H9 (cell line): ENCODE results near the gene SPC24. TPM values are rescaled to one million over a fixed set of nuclear protein-coding genes. Genes with fewer than 3 reads are reported as not detected.

ENCODE experiments used
- DNase-seq: peaks from one replicate; pipeline ENCODE4 v3.0.0-alpha.2; 2017
- H2AFZ ChIP-seq: one replicate; pipeline ENCODE4 v1.6.1; 2013; ENCODE audit warnings: mild to moderate bottlenecking, low read length, control low read depth, moderate library complexity
- H2AK5ac ChIP-seq: 2 replicates; pipeline ENCODE4 v1.6.1; 2013; ENCODE audit warnings: low read length, control low read depth, mixed read lengths; ENCODE audit not compliant: insufficient read length
- H2BK120ac ChIP-seq: one replicate; pipeline ENCODE4 v1.6.1; 2013; ENCODE audit warnings: low read depth, mild to moderate bottlenecking, low read length, control low read depth, inconsistent platforms; ENCODE audit not compliant: poor library complexity, severe bottlenecking
- H2BK12ac ChIP-seq: 2 replicates; pipeline ENCODE4 v1.6.1; 2013; ENCODE audit warnings: low read length, control low read depth, mixed read lengths, low read depth; ENCODE audit not compliant: insufficient read length
- H2BK15ac ChIP-seq: 2 replicates; pipeline ENCODE4 v1.6.1; 2013; ENCODE audit warnings: low read depth, low read length, control low read depth
- H2BK20ac ChIP-seq: one replicate; pipeline ENCODE4 v1.6.1; 2013; ENCODE audit warnings: low read depth, mild to moderate bottlenecking, low read length, control low read depth, inconsistent platforms; ENCODE audit not compliant: poor library complexity, severe bottlenecking
- H2BK5ac ChIP-seq: 2 replicates; pipeline ENCODE4 v1.6.1; 2013; ENCODE audit warnings: low read length, control low read depth, mixed read lengths; ENCODE audit not compliant: insufficient read length
- H3K14ac ChIP-seq: 2 replicates; pipeline ENCODE4 v1.6.1; 2013; ENCODE audit warnings: low read length, control low read depth; ENCODE audit not compliant: insufficient read depth
- H3K18ac ChIP-seq: 2 replicates; pipeline ENCODE4 v1.6.1; 2013; ENCODE audit warnings: low read depth, mild to moderate bottlenecking, mixed read lengths, low read length, control low read depth; ENCODE audit not compliant: insufficient read length
- H3K23ac ChIP-seq: 2 replicates; pipeline ENCODE4 v1.6.1; 2013; ENCODE audit warnings: low read length, control low read depth, mixed read lengths, low read depth; ENCODE audit not compliant: insufficient read length
- H3K23me2 ChIP-seq: 2 replicates; pipeline ENCODE4 v1.6.1; 2013; ENCODE audit warnings: low read depth, mild to moderate bottlenecking, mixed read lengths, low read length, control low read depth; ENCODE audit not compliant: insufficient read length, poor library complexity, severe bottlenecking
- H3K27ac ChIP-seq: 2 replicates; pipeline ENCODE4 v1.5.1; 2013; ENCODE audit warnings: low read length, control low read depth, mixed read lengths, low read depth; ENCODE audit not compliant: insufficient read length
- H3K27me3 ChIP-seq: 2 replicates; pipeline ENCODE4 v1.6.1; 2013; ENCODE audit warnings: low read length, control low read depth, inconsistent platforms; ENCODE audit not compliant: insufficient read depth
- H3K4ac ChIP-seq: 2 replicates; pipeline ENCODE4 v1.6.1; 2013; ENCODE audit warnings: low read depth, mild to moderate bottlenecking, control low read depth, inconsistent platforms, low read length, moderate library complexity
- H3K4me1 ChIP-seq: 2 replicates; pipeline ENCODE4 v1.6.1; 2013; ENCODE audit warnings: low read length, control low read depth, inconsistent platforms; ENCODE audit not compliant: insufficient read depth
- H3K4me2 ChIP-seq: 2 replicates; pipeline ENCODE4 v1.6.1; 2013; ENCODE audit warnings: low read length, control low read depth, mixed read lengths; ENCODE audit not compliant: insufficient read length, insufficient read depth
- H3K56ac ChIP-seq: 2 replicates; pipeline ENCODE4 v1.6.1; 2013; ENCODE audit warnings: low read depth, mild to moderate bottlenecking, mixed read lengths, low read length, control low read depth; ENCODE audit not compliant: insufficient read length
- H3K79me1 ChIP-seq: 2 replicates; pipeline ENCODE4 v1.6.1; 2013; ENCODE audit warnings: low read depth, mild to moderate bottlenecking, moderate library complexity, low read length, control low read depth, inconsistent platforms; ENCODE audit not compliant: insufficient read depth, poor library complexity, severe bottlenecking
- H3K79me2 ChIP-seq: 2 replicates; pipeline ENCODE4 v1.6.1; 2013; ENCODE audit warnings: low read length, control low read depth, inconsistent platforms; ENCODE audit not compliant: insufficient read depth
- H3K9ac ChIP-seq: 2 replicates; pipeline ENCODE4 v1.6.1; 2013; ENCODE audit warnings: low read length, control low read depth, mixed read lengths; ENCODE audit not compliant: insufficient read length; ENCODE audit errors: extremely low read depth
- H3K9me3 ChIP-seq: one replicate; pipeline ENCODE4 v1.6.1; 2013; ENCODE audit warnings: low read depth, low read length, inconsistent platforms; ENCODE audit not compliant: control insufficient read depth
- H3T11ph ChIP-seq: one replicate; pipeline ENCODE4 v1.6.1; 2013; ENCODE audit warnings: mild to moderate bottlenecking, low read length, control low read depth, inconsistent platforms
- H4K20me1 ChIP-seq: one replicate; pipeline ENCODE4 v1.6.1; 2013; ENCODE audit not compliant: control insufficient read depth, insufficient read length, insufficient read depth
- H4K5ac ChIP-seq: 2 replicates; pipeline ENCODE4 v1.6.1; 2013; ENCODE audit warnings: low read depth, mild to moderate bottlenecking, mixed read lengths, low read length, control low read depth; ENCODE audit not compliant: insufficient read length
- H4K8ac ChIP-seq: replicated peaks from 2 replicates; pipeline ENCODE4 v1.6.1; 2013; ENCODE audit warnings: low read length, control low read depth, mixed read lengths, low read depth; ENCODE audit not compliant: insufficient read length
- H4K91ac ChIP-seq: 2 replicates; pipeline ENCODE4 v1.6.1; 2013; ENCODE audit warnings: low read depth, mild to moderate bottlenecking, moderate library complexity, mixed read lengths, low read length, control low read depth; ENCODE audit not compliant: insufficient read length
- H3K27ac Mint-ChIP-seq, 3 experiments: 2 replicates in 2 of 3; 3 replicates in 1 of 3; pipeline ENCODE4 v1.8.0; 2020 to 2021; ENCODE audit warnings: mixed read lengths in 3 of 3, mild to moderate bottlenecking in 1 of 3, moderate library complexity in 1 of 3
- H3K27me3 Mint-ChIP-seq: 2 replicates; pipeline ENCODE4 v1.8.0; 2021; ENCODE audit warnings: low read depth, mild to moderate bottlenecking, moderate library complexity, mixed read lengths
- H3K36me3 Mint-ChIP-seq, 3 experiments: 2 replicates in 2 of 3; 3 replicates in 1 of 3; pipeline ENCODE4 v1.8.0; 2020 to 2021; ENCODE audit warnings: low read depth in 3 of 3, mixed read lengths in 3 of 3; ENCODE audit not compliant: insufficient read depth in 1 of 3
- H3K4me1 Mint-ChIP-seq, 2 experiments: 2 replicates each; pipeline ENCODE4 v1.8.0; 2020; ENCODE audit warnings: mixed read lengths in 2 of 2
- H3K4me3 Mint-ChIP-seq, 2 experiments: 2 replicates in 1 of 2; 3 replicates in 1 of 2; pipeline ENCODE4 v1.8.0; 2020 to 2021; ENCODE audit warnings: mild to moderate bottlenecking in 2 of 2, mixed read lengths in 2 of 2, moderate library complexity in 1 of 2
- H3K9me3 Mint-ChIP-seq, 2 experiments: 2 replicates in 1 of 2; 3 replicates in 1 of 2; pipeline ENCODE4 v1.8.0; 2020; ENCODE audit warnings: mild to moderate bottlenecking in 2 of 2, mixed read lengths in 2 of 2, moderate library complexity in 1 of 2
- CTCF ChIP-seq: fragments of 200-600 bp; sonication (generic); conservative IDR thresholded peaks from 3 replicates; pipeline ENCODE4 v1.8.0; 2021; ENCODE audit warnings: antibody characterized with exemption, mild to moderate bottlenecking
- WGBS: extraction: QIAGEN DNeasy Blood & Tissue Kit; methylation state at CpG from one replicate; pipeline ENCODE4 v1.1.7; 2013; ENCODE audit warnings: missing lambda C conversion rate, low lambda C conversion rate, mixed read lengths; ENCODE audit not compliant: insufficient read length; ENCODE audit errors: extremely low coverage; 5-methylcytosine and 5-hydroxymethylcytosine counted together
- total RNA-seq: library from RNA; stranded (reverse); gene quantifications from 2 replicates; pipeline ENCODE4 v1.2.1, GENCODE V29; 2021

The SPC24 gene
- total RNA-seq, 1 experiment from 2014 or later: 51.5 TPM

GRCh38 chr19:11130824-11131455 lies 24.6 kb downstream of the SPC24 start:
- Histone ChIP-seq H3K79me2 (no peaks in the 10 kb centered on the region), H2BK20ac (no peak overlapping the region), H3K23ac (no peak overlapping the region), H2BK15ac (no peak overlapping the region), H3K4me1 (no peaks in the 10 kb centered on the region), H4K20me1 (peaks cover 5% of the 10 kb centered on the region), H3T11ph (no peak overlapping the region), H3K56ac (no peak overlapping the region), H3K9ac (no peak overlapping the region), H3K23me2 (no peaks in the 10 kb centered on the region), H3K14ac (no peak overlapping the region), H4K8ac (no peak overlapping the region), H3K79me1 (peaks cover 3% of the 10 kb centered on the region), H3K27ac (no peak overlapping the region), H2AFZ (no peak overlapping the region), H3K9me3 (no peaks in the 10 kb centered on the region), H2BK5ac (no peak overlapping the region), H3K27me3 (no peaks in the 10 kb centered on the region), H2BK12ac (no peak overlapping the region), H4K5ac (no peak overlapping the region), H3K4me2 (no peak overlapping the region), H3K4ac (no peak overlapping the region), H3K18ac (no peak overlapping the region), H2AK5ac (no peak overlapping the region), H4K91ac (no peak overlapping the region), H2BK120ac (no peak overlapping the region)
- WGBS: no CpG with 5 or more reads among the region's 19 CpGs
- H3K4me1 Mint-ChIP-seq: no peaks in the 10 kb centered on the region
- peak; percentile 84 for DNase-seq
- H3K36me3 Mint-ChIP-seq: peaks cover 53 to 75% (median 71%) of the 10 kb centered on the region in 3 experiments
- H3K4me3 Mint-ChIP-seq: no peak overlapping the region
- no peaks in the 10 kb centered on the region for H3K27me3 Mint-ChIP-seq
- TF ChIP-seq CTCF: peak; percentile 83
- no peaks in the 10 kb centered on the region for H3K9me3 Mint-ChIP-seq
- H3K27ac Mint-ChIP-seq: peak overlapping the region in 2 of 3 experiments; percentile 52 to 91; a peak in 3 of 7 replicates
